ENCODE measurements around the gene MAN2B1.

- TF ChIP-seq, protein P1, sequence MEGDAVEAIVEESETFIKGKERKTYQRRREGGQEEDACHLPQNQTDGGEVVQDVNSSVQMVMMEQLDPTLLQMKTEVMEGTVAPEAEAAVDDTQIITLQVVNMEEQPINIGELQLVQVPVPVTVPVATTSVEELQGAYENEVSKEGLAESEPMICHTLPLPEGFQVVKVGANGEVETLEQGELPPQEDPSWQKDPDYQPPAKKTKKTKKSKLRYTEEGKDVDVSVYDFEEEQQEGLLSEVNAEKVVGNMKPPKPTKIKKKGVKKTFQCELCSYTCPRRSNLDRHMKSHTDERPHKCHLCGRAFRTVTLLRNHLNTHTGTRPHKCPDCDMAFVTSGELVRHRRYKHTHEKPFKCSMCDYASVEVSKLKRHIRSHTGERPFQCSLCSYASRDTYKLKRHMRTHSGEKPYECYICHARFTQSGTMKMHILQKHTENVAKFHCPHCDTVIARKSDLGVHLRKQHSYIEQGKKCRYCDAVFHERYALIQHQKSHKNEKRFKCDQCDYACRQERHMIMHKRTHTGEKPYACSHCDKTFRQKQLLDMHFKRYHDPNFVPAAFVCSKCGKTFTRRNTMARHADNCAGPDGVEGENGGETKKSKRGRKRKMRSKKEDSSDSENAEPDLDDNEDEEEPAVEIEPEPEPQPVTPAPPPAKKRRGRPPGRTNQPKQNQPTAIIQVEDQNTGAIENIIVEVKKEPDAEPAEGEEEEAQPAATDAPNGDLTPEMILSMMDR (IDR thresholded peaks at IDR 0.05 in 4 of 5, conservative IDR thresholded peaks at IDR 0.05 in 1 of 5): no peak
- no peak for TF ChIP-seq POLR2A (IDR thresholded peaks at IDR 0.05)
These were observed 48.9 kb downstream of the MAN2B1 start for GRCh38 chr19:12617646-12618045.
